Esophagus muscularis mucosa (tissue), 4 donors: ENCODE measurements around the gene ANKRD28. TPM values are rescaled to one million over a fixed set of nuclear protein-coding genes. Genes with fewer than 3 reads are reported as not detected.
"Not testable (repeated sequence)": the region's sequence is repeated elsewhere in the genome, so short reads cannot be mapped to it uniquely, and the experiment has no call there.

Experiments used
- DNase-seq: peaks from one replicate; pipeline ENCODE4 v3.0.0-alpha.2; 2017; ENCODE audit errors: extremely low spot score
- H3K27ac ChIP-seq, 4 donors: fragments of 200-600 bp; sonication (generic); replicated peaks in 1 of 4; 1 replicate in 3 of 4; 2 replicates in 1 of 4; pipeline ENCODE4 v1.5.1; 2016 to 2019; ENCODE audit warnings: mild to moderate bottlenecking in 1 of 4
- H3K27me3 ChIP-seq, 4 donors: fragments of 200-600 bp; sonication (generic); one replicate each; pipeline versions ENCODE4 v1.5.1 to v1.6.0; 2016 to 2019
- H3K36me3 ChIP-seq, 4 donors: fragments of 200-600 bp; sonication (generic); one replicate each; pipeline ENCODE4 v1.5.1; 2016 to 2019
- H3K4me1 ChIP-seq, 4 donors: fragments of 200-600 bp; sonication (generic); one replicate each; pipeline ENCODE4 v1.5.1; 2016 to 2019
- H3K4me3 ChIP-seq, 4 donors: fragments of 200-600 bp; sonication (generic); 1 replicate in 2 of 4; 2 replicates in 2 of 4; pipeline ENCODE4 v1.5.1; 2016 to 2019; ENCODE audit warnings: mild to moderate bottlenecking in 4 of 4, moderate library complexity in 1 of 4
- H3K9me3 ChIP-seq, 4 donors: fragments of 200-600 bp; sonication (generic); 1 replicate in 3 of 4; 2 replicates in 1 of 4; pipeline ENCODE4 v1.5.1; 2016 to 2019
- CTCF ChIP-seq, 3 experiments: fragments of 200-600 bp in 2 of 3; fragments of 450-650 bp in 1 of 3; sonication (generic) in 2 of 3; IDR thresholded peaks; one replicate each; pipeline ENCODE4 v1.5.1; 2017 to 2019; ENCODE audit warnings: antibody characterized with exemption in 3 of 3, mild to moderate bottlenecking in 2 of 3, moderate library complexity in 1 of 3
- EP300 ChIP-seq: sonication (generic); formaldehyde crosslinking; IDR thresholded peaks from one replicate; pipeline ENCODE4 v1.6.1; 2017; ENCODE audit warnings: antibody characterized with exemption
- POLR2A ChIP-seq: fragments of 450-650 bp; IDR thresholded peaks from one replicate; pipeline ENCODE4 v1.6.1; 2017; ENCODE audit warnings: antibody characterized with exemption, moderate library complexity, mild to moderate bottlenecking, low read depth
- POLR2AphosphoS5 ChIP-seq, 2 donors: sonication (generic); formaldehyde crosslinking; IDR thresholded peaks; one replicate each; pipeline ENCODE4 v1.6.1; 2017; ENCODE audit warnings: antibody characterized with exemption in 2 of 2
- WGBS: methylation state at CpG from one replicate; pipeline ENCODE4 v1.1.5; 2018; 5-methylcytosine and 5-hydroxymethylcytosine counted together
- intact Hi-C: fragments of 100-400 bp; cut with DNase I; formaldehyde crosslinking; loops from one replicate; pipeline ENCODE4 v1.15.1; 2023
- total RNA-seq, 4 donors: library from RNA; depleted of rRNA; stranded (reverse); fragments of >200 nt; gene quantifications; one replicate each; pipeline versions ENCODE4 v1.1.0 to v1.2.1, GENCODE V29; 2016

Gene ANKRD28
- total RNA-seq, result 10 to 100 TPM; 21.2 to 34.8 (median 26.9) TPM

GRCh38 chr3:15797642-15798303 lies at the start of gene ANKRD28:
TSS of gene ANKRD28 (minus strand) at chr3:15797979. CDS start at chr3:15796521, 1,458 bp downstream.
- no peak for DNase-seq
- H3K36me3 ChIP-seq, result no peaks in the 10 kb centered on the region
- H3K27me3 ChIP-seq, result no peaks in the 10 kb centered on the region
- no peaks in the 10 kb centered on the region for H3K9me3 ChIP-seq
- TF ChIP-seq POLR2AphosphoS5 (IDR thresholded peaks at IDR 0.05), result peak; percentile 59 to 81
- no peak for TF ChIP-seq EP300
- TF ChIP-seq CTCF (IDR thresholded peaks at IDR 0.05), result peak in 2 of 3 experiments; percentile 16 to 36
- peak within 1 kb of the TSS; percentile 82 to 87 (median 86) for H3K27ac ChIP-seq
- WGBS, result 0% methylated on average over 6 of the region's 6 CpGs
- H3K4me3 ChIP-seq, result peak within 1 kb of the TSS; percentile 45 to 59 (median 52)
- intact Hi-C loops, result no loop called here
- H3K4me1 ChIP-seq, result peaks cover 9 to 55% (median 47%) of the 10 kb centered on the region in 4 donors

GRCh38 chr3:15847239-15847638 lies 49.5 kb upstream of the ANKRD28 start:
- H3K27me3 ChIP-seq, result no peaks in the 10 kb centered on the region
- H3K4me3 ChIP-seq, result no peak overlapping the region
- TF ChIP-seq EP300, result no peak
- TF ChIP-seq POLR2AphosphoS5 (IDR thresholded peaks at IDR 0.05), result no peak
- TF ChIP-seq CTCF (IDR thresholded peaks at IDR 0.05), result no peak
- TF ChIP-seq POLR2A, result no peak
- H3K36me3 ChIP-seq, result peaks cover 0 to 5% (median 0%) of the 10 kb centered on the region in 4 donors
- no peaks in the 10 kb centered on the region for H3K9me3 ChIP-seq
- no peak overlapping the region for H3K27ac ChIP-seq
- no peaks in the 10 kb centered on the region for H3K4me1 ChIP-seq
- no peak for DNase-seq
- intact Hi-C loops, result no loop called here

- intact Hi-C loops, result no loop called here
Measured at GRCh38 chr3:15846606-15847005, 48.8 kb upstream of the ANKRD28 start.

GRCh38 chr3:15845475-15845874 lies 47.7 kb upstream of the ANKRD28 start:
- H3K4me3 ChIP-seq, result no peak overlapping the region
- 83% methylated on average over 3 of the region's 3 CpGs for WGBS
- no peaks in the 10 kb centered on the region for H3K27me3 ChIP-seq
- DNase-seq, result no peak
- H3K4me1 ChIP-seq, result no peaks in the 10 kb centered on the region
- TF ChIP-seq CTCF (IDR thresholded peaks at IDR 0.05) (no peak), EP300 (no peak), POLR2A (no peak), POLR2AphosphoS5 (IDR thresholded peaks at IDR 0.05) (no peak)
- peaks cover 0 to under 1% (median 0%) of the 10 kb centered on the region in 4 donors for H3K36me3 ChIP-seq
- H3K27ac ChIP-seq, result no peak overlapping the region
- intact Hi-C loops, result no loop called here
- peaks cover 0 to 8% (median 0%) of the 10 kb centered on the region in 4 donors for H3K9me3 ChIP-seq

More at GRCh38 chr3:15846606-15847005, 48.8 kb upstream of the ANKRD28 start:
- DNase-seq, result no peak
- no peaks in the 10 kb centered on the region for H3K4me1 ChIP-seq
- peaks cover 0 to 5% (median 0%) of the 10 kb centered on the region in 4 donors for H3K36me3 ChIP-seq
- H3K9me3 ChIP-seq, result no peaks in the 10 kb centered on the region
- no peak overlapping the region for H3K4me3 ChIP-seq
- TF ChIP-seq POLR2AphosphoS5 (IDR thresholded peaks at IDR 0.05) (no peak), CTCF (IDR thresholded peaks at IDR 0.05) (no peak), EP300 (no peak), POLR2A (no peak)
- no peaks in the 10 kb centered on the region for H3K27me3 ChIP-seq
- H3K27ac ChIP-seq, result no peak overlapping the region

GRCh38 chr3:15844889-15845288 lies 47.1 kb upstream of the ANKRD28 start:
- H3K4me1 ChIP-seq, result no peaks in the 10 kb centered on the region
- WGBS, result 93% methylated on average over 3 of the region's 3 CpGs
- H3K9me3 ChIP-seq, result peaks cover 0 to 9% (median 0%) of the 10 kb centered on the region in 4 donors
- H3K27ac ChIP-seq, result no peak overlapping the region
- DNase-seq, result no peak
- no peak overlapping the region for H3K4me3 ChIP-seq
- H3K27me3 ChIP-seq, result no peaks in the 10 kb centered on the region
- no peaks in the 10 kb centered on the region for H3K36me3 ChIP-seq
- intact Hi-C loops, result no loop called here
- TF ChIP-seq CTCF (IDR thresholded peaks at IDR 0.05) (no peak), POLR2AphosphoS5 (IDR thresholded peaks at IDR 0.05) (no peak), POLR2A (no peak), EP300 (no peak)

- H3K27me3 ChIP-seq, H3K36me3 ChIP-seq, H3K27ac ChIP-seq, DNase-seq, intact Hi-C loops, H3K9me3 ChIP-seq, H3K4me3 ChIP-seq, H3K4me1 ChIP-seq: not testable (repeated sequence)
- WGBS, result 94% methylated on average over 4 of the region's 4 CpGs
Measured at GRCh38 chr3:15841091-15841973, 43.6 kb upstream of the ANKRD28 start.
